ENCODE results near the gene IGFBP4.

GRCh38 chr17:40487371-40488020, 44.2 kb downstream of the IGFBP4 start:
- TF ChIP-seq POLR2AphosphoS5 (IDR thresholded peaks at IDR 0.05; ENCODE audit: borderline replicate concordance, low read depth, low read length), result no peak
- no peak for TF ChIP-seq EZH2 (IDR thresholded peaks at IDR 0.05)
